WTC11 (cell line): ENCODE data around the gene TAF6. TPM values are rescaled to one million over a fixed set of nuclear protein-coding genes. Genes with fewer than 3 reads are reported as not detected.
A peak's percentile ranks its signal among the peaks of the same experiment; 100 is the strongest.

Experiments
- ATAC-seq: fragments of 200-7000 bp; cut with Tn5 transposase; 2 replicates; pipeline ENCODE4 v1.10.0; 2021; ENCODE audit warnings: mild to moderate bottlenecking, moderate library complexity
- CTCF ChIA-PET: fragments of 300-600 bp; sonication (Branson Sonifier 250); formaldehyde crosslinking; loops from one replicate; lab custom pipeline; 2021; ENCODE audit warnings: antibody characterized with exemption; lab: Charles Lee
- POLR2A ChIA-PET: fragments of 350-600 bp; sonication (Branson Sonifier 250); formaldehyde crosslinking; loops from one replicate; lab custom pipeline; 2021; ENCODE audit warnings: antibody characterized with exemption; lab: Charles Lee
- DNase-seq: peaks from one replicate; pipeline ENCODE4 v3.0.0; 2021; ENCODE audit warnings: low spot score
- H3K27ac Mint-ChIP-seq: 2 replicates; pipeline ENCODE4 v1.8.0; 2021; ENCODE audit warnings: mixed read lengths
- H3K27me3 Mint-ChIP-seq: 2 replicates; pipeline ENCODE4 v1.8.0; 2021; ENCODE audit warnings: low read depth, mild to moderate bottlenecking, moderate library complexity, mixed read lengths
- H3K36me3 Mint-ChIP-seq: 2 replicates; pipeline ENCODE4 v1.8.0; 2021; ENCODE audit warnings: mixed read lengths
- H3K4me1 Mint-ChIP-seq: 2 replicates; pipeline ENCODE4 v1.8.0; 2022; ENCODE audit warnings: mixed read lengths
- H3K4me3 Mint-ChIP-seq: 2 replicates; pipeline ENCODE4 v1.8.0; 2021; ENCODE audit warnings: mild to moderate bottlenecking, moderate library complexity, mixed read lengths
- H3K9me3 Mint-ChIP-seq: 2 replicates; pipeline ENCODE4 v1.8.0; 2021; ENCODE audit warnings: mixed read lengths
- ATF1 ChIP-seq: sonication (generic); formaldehyde crosslinking; IDR thresholded peaks from 2 replicates; pipeline ENCODE4 v1.8.1; 2023; ENCODE audit warnings: mild to moderate bottlenecking, moderate library complexity, missing genetic modification reagents
- ELF4 ChIP-seq: sonication (generic); formaldehyde crosslinking; IDR thresholded peaks from 2 replicates; pipeline ENCODE4 v1.8.1; 2022; ENCODE audit warnings: low read depth, mild to moderate bottlenecking, moderate library complexity, missing genetic modification reagents
- EMX1 ChIP-seq: fragments of 250-450 bp; sonication (Bioruptor Pico); IDR thresholded peaks from 2 replicates; pipeline ENCODE4 v1.8.0; 2021; ENCODE audit warnings: mild to moderate bottlenecking
- ESRRA ChIP-seq: sonication (generic); formaldehyde crosslinking; IDR thresholded peaks from 2 replicates; pipeline ENCODE4 v1.8.1; 2022; ENCODE audit warnings: mild to moderate bottlenecking, missing genetic modification reagents, borderline replicate concordance
- HMGXB4 ChIP-seq: sonication (generic); formaldehyde crosslinking; IDR thresholded peaks from 2 replicates; pipeline ENCODE4 v1.8.1; 2023; ENCODE audit warnings: mild to moderate bottlenecking, moderate library complexity, missing genetic modification reagents
- MLX ChIP-seq: sonication (generic); formaldehyde crosslinking; IDR thresholded peaks from 2 replicates; pipeline ENCODE4 v1.8.1; 2023; ENCODE audit warnings: mild to moderate bottlenecking, missing genetic modification reagents, moderate library complexity
- NFATC4 ChIP-seq: fragments of 250-450 bp; sonication (Bioruptor Pico); IDR thresholded peaks from 2 replicates; pipeline ENCODE4 v1.9.0; 2021; ENCODE audit warnings: mild to moderate bottlenecking
- NR2C2 ChIP-seq: sonication (generic); formaldehyde crosslinking; IDR thresholded peaks from 2 replicates; pipeline ENCODE4 v1.8.0; 2022; ENCODE audit warnings: mild to moderate bottlenecking, missing genetic modification reagents
- PRDM15 ChIP-seq: sonication (generic); formaldehyde crosslinking; IDR thresholded peaks from 2 replicates; pipeline ENCODE4 v1.8.0; 2022; ENCODE audit warnings: missing genetic modification reagents
- PREB ChIP-seq: sonication (generic); formaldehyde crosslinking; IDR thresholded peaks from 2 replicates; pipeline ENCODE4 v1.8.1; 2022; ENCODE audit warnings: mild to moderate bottlenecking, missing genetic modification reagents, moderate library complexity, borderline replicate concordance
- RELA ChIP-seq: sonication (generic); formaldehyde crosslinking; IDR thresholded peaks from 2 replicates; pipeline ENCODE4 v1.8.1; 2022; ENCODE audit warnings: missing genetic modification reagents, mild to moderate bottlenecking, borderline replicate concordance
- SMAD4 ChIP-seq: sonication (generic); formaldehyde crosslinking; IDR thresholded peaks from 2 replicates; pipeline ENCODE4 v1.8.0; 2022; ENCODE audit warnings: mild to moderate bottlenecking, missing genetic modification reagents
- SP1 ChIP-seq: sonication (generic); formaldehyde crosslinking; conservative IDR thresholded peaks from 2 replicates; pipeline ENCODE4 v1.8.1; 2022; ENCODE audit warnings: missing genetic modification reagents
- TCF7 ChIP-seq: sonication (generic); formaldehyde crosslinking; IDR thresholded peaks from 2 replicates; pipeline ENCODE4 v1.8.0; 2022; ENCODE audit warnings: mild to moderate bottlenecking, low read depth, missing genetic modification reagents, moderate library complexity
- TP53 ChIP-seq: sonication (generic); formaldehyde crosslinking; IDR thresholded peaks from 2 replicates; pipeline ENCODE4 v1.8.1; 2023; ENCODE audit warnings: mild to moderate bottlenecking, missing genetic modification reagents
- USF2 ChIP-seq: sonication (generic); formaldehyde crosslinking; IDR thresholded peaks from 2 replicates; pipeline ENCODE4 v1.8.1; 2023; ENCODE audit warnings: mild to moderate bottlenecking, missing genetic modification reagents, moderate library complexity
- ZNF232 ChIP-seq: sonication (generic); formaldehyde crosslinking; IDR thresholded peaks from 2 replicates; pipeline ENCODE4 v1.8.0; 2022; ENCODE audit warnings: mild to moderate bottlenecking, missing genetic modification reagents
- ZNF281 ChIP-seq: sonication (generic); formaldehyde crosslinking; IDR thresholded peaks from 2 replicates; pipeline ENCODE4 v1.8.0; 2023; ENCODE audit warnings: mild to moderate bottlenecking, missing genetic modification reagents
- ZNF532 ChIP-seq: fragments of 250-450 bp; sonication (Bioruptor Pico); IDR thresholded peaks from 2 replicates; pipeline ENCODE4 v1.9.0; 2021; ENCODE audit warnings: mild to moderate bottlenecking, borderline replicate concordance
- total RNA-seq: library from RNA; stranded (reverse); gene quantifications from 3 replicates; pipeline ENCODE4 v1.2.3, GENCODE V29; 2021

The TAF6 gene
- total RNA-seq, 1 experiment from 2014 or later, result 121 TPM

GRCh38 chr7:100119970-100120732 lies 993 bp upstream of the TAF6 start (continued):
- TF ChIP-seq ZNF232 (CRISPR knock-in tag) (no peak), NR2C2 (CRISPR knock-in tag) (no peak), ATF1 (CRISPR knock-in tag) (peak; percentile 32; the same call in 1 of the 2 replicates), ZNF532 (CRISPR knock-in tag) (0 out of 2 replicates have a peak, but pooled peaks have one; percentile 45), EMX1 (CRISPR knock-in tag) (no peak), TCF7 (no peak)
- TF ChIP-seq, all 79 proteins: peak for 5

GRCh38 chr7:100118388-100119071 lies 628 bp downstream of the TAF6 start:
- POLR2A ChIA-PET, result no interaction called here
- peak overlapping the region; percentile 96 for H3K27ac Mint-ChIP-seq
- ATAC-seq (no peak), DNase-seq (no peak)
- H3K4me1 Mint-ChIP-seq, result peaks cover 15% of the 10 kb centered on the region
- peaks cover 5% of the 10 kb centered on the region for H3K36me3 Mint-ChIP-seq
- CTCF ChIA-PET, result no interaction called here
- peak overlapping the region; percentile 98 for H3K4me3 Mint-ChIP-seq
- H3K9me3 Mint-ChIP-seq, result no peaks in the 10 kb centered on the region
- H3K27me3 Mint-ChIP-seq, result no peaks in the 10 kb centered on the region
- TF ChIP-seq PREB (CRISPR knock-in tag) (no peak), ZNF281 (CRISPR knock-in tag) (no peak), SP1 (CRISPR knock-in tag) (no peak), TP53 (no peak), MLX (CRISPR knock-in tag) (no peak), USF2 (no peak), RELA (CRISPR knock-in tag) (no peak), ELF4 (no peak), HMGXB4 (CRISPR knock-in tag) (no peak), SMAD4 (CRISPR knock-in tag) (no peak), PRDM15 (CRISPR knock-in tag) (no peak), NFATC4 (no peak), ZNF232 (CRISPR knock-in tag) (no peak), ESRRA (CRISPR knock-in tag) (no peak)
